H9 (cell line): ENCODE measurements around the gene AFF2. TPM values are rescaled to one million over a fixed set of nuclear protein-coding genes. Genes with fewer than 3 reads are reported as not detected.

ENCODE experiments used
- DNase-seq: peaks from one replicate; pipeline ENCODE4 v3.0.0-alpha.2; 2017
- H2AFZ ChIP-seq: one replicate; pipeline ENCODE4 v1.6.1; 2013; ENCODE audit warnings: mild to moderate bottlenecking, low read length, control low read depth, moderate library complexity
- H2AK5ac ChIP-seq: 2 replicates; pipeline ENCODE4 v1.6.1; 2013; ENCODE audit warnings: low read length, control low read depth, mixed read lengths; ENCODE audit not compliant: insufficient read length
- H2BK120ac ChIP-seq: one replicate; pipeline ENCODE4 v1.6.1; 2013; ENCODE audit warnings: low read depth, mild to moderate bottlenecking, low read length, control low read depth, inconsistent platforms; ENCODE audit not compliant: poor library complexity, severe bottlenecking
- H2BK12ac ChIP-seq: 2 replicates; pipeline ENCODE4 v1.6.1; 2013; ENCODE audit warnings: low read length, control low read depth, mixed read lengths, low read depth; ENCODE audit not compliant: insufficient read length
- H2BK15ac ChIP-seq: 2 replicates; pipeline ENCODE4 v1.6.1; 2013; ENCODE audit warnings: low read depth, low read length, control low read depth
- H2BK20ac ChIP-seq: one replicate; pipeline ENCODE4 v1.6.1; 2013; ENCODE audit warnings: low read depth, mild to moderate bottlenecking, low read length, control low read depth, inconsistent platforms; ENCODE audit not compliant: poor library complexity, severe bottlenecking
- H2BK5ac ChIP-seq: 2 replicates; pipeline ENCODE4 v1.6.1; 2013; ENCODE audit warnings: low read length, control low read depth, mixed read lengths; ENCODE audit not compliant: insufficient read length
- H3K14ac ChIP-seq: 2 replicates; pipeline ENCODE4 v1.6.1; 2013; ENCODE audit warnings: low read length, control low read depth; ENCODE audit not compliant: insufficient read depth
- H3K18ac ChIP-seq: 2 replicates; pipeline ENCODE4 v1.6.1; 2013; ENCODE audit warnings: low read depth, mild to moderate bottlenecking, mixed read lengths, low read length, control low read depth; ENCODE audit not compliant: insufficient read length
- H3K23ac ChIP-seq: 2 replicates; pipeline ENCODE4 v1.6.1; 2013; ENCODE audit warnings: low read length, control low read depth, mixed read lengths, low read depth; ENCODE audit not compliant: insufficient read length
- H3K23me2 ChIP-seq: 2 replicates; pipeline ENCODE4 v1.6.1; 2013; ENCODE audit warnings: low read depth, mild to moderate bottlenecking, mixed read lengths, low read length, control low read depth; ENCODE audit not compliant: insufficient read length, poor library complexity, severe bottlenecking
- H3K27ac ChIP-seq: 2 replicates; pipeline ENCODE4 v1.5.1; 2013; ENCODE audit warnings: low read length, control low read depth, mixed read lengths, low read depth; ENCODE audit not compliant: insufficient read length
- H3K27me3 ChIP-seq: 2 replicates; pipeline ENCODE4 v1.6.1; 2013; ENCODE audit warnings: low read length, control low read depth, inconsistent platforms; ENCODE audit not compliant: insufficient read depth
- H3K4ac ChIP-seq: 2 replicates; pipeline ENCODE4 v1.6.1; 2013; ENCODE audit warnings: low read depth, mild to moderate bottlenecking, control low read depth, inconsistent platforms, low read length, moderate library complexity
- H3K4me1 ChIP-seq: 2 replicates; pipeline ENCODE4 v1.6.1; 2013; ENCODE audit warnings: low read length, control low read depth, inconsistent platforms; ENCODE audit not compliant: insufficient read depth
- H3K4me2 ChIP-seq: 2 replicates; pipeline ENCODE4 v1.6.1; 2013; ENCODE audit warnings: low read length, control low read depth, mixed read lengths; ENCODE audit not compliant: insufficient read length, insufficient read depth
- H3K56ac ChIP-seq: 2 replicates; pipeline ENCODE4 v1.6.1; 2013; ENCODE audit warnings: low read depth, mild to moderate bottlenecking, mixed read lengths, low read length, control low read depth; ENCODE audit not compliant: insufficient read length
- H3K79me1 ChIP-seq: 2 replicates; pipeline ENCODE4 v1.6.1; 2013; ENCODE audit warnings: low read depth, mild to moderate bottlenecking, moderate library complexity, low read length, control low read depth, inconsistent platforms; ENCODE audit not compliant: insufficient read depth, poor library complexity, severe bottlenecking
- H3K79me2 ChIP-seq: 2 replicates; pipeline ENCODE4 v1.6.1; 2013; ENCODE audit warnings: low read length, control low read depth, inconsistent platforms; ENCODE audit not compliant: insufficient read depth
- H3K9ac ChIP-seq: 2 replicates; pipeline ENCODE4 v1.6.1; 2013; ENCODE audit warnings: low read length, control low read depth, mixed read lengths; ENCODE audit not compliant: insufficient read length; ENCODE audit errors: extremely low read depth
- H3K9me3 ChIP-seq: one replicate; pipeline ENCODE4 v1.6.1; 2013; ENCODE audit warnings: low read depth, low read length, inconsistent platforms; ENCODE audit not compliant: control insufficient read depth
- H3T11ph ChIP-seq: one replicate; pipeline ENCODE4 v1.6.1; 2013; ENCODE audit warnings: mild to moderate bottlenecking, low read length, control low read depth, inconsistent platforms
- H4K20me1 ChIP-seq: one replicate; pipeline ENCODE4 v1.6.1; 2013; ENCODE audit not compliant: control insufficient read depth, insufficient read length, insufficient read depth
- H4K5ac ChIP-seq: 2 replicates; pipeline ENCODE4 v1.6.1; 2013; ENCODE audit warnings: low read depth, mild to moderate bottlenecking, mixed read lengths, low read length, control low read depth; ENCODE audit not compliant: insufficient read length
- H4K8ac ChIP-seq: replicated peaks from 2 replicates; pipeline ENCODE4 v1.6.1; 2013; ENCODE audit warnings: low read length, control low read depth, mixed read lengths, low read depth; ENCODE audit not compliant: insufficient read length
- H4K91ac ChIP-seq: 2 replicates; pipeline ENCODE4 v1.6.1; 2013; ENCODE audit warnings: low read depth, mild to moderate bottlenecking, moderate library complexity, mixed read lengths, low read length, control low read depth; ENCODE audit not compliant: insufficient read length
- H3K27ac Mint-ChIP-seq, 3 experiments: 2 replicates in 2 of 3; 3 replicates in 1 of 3; pipeline ENCODE4 v1.8.0; 2020 to 2021; ENCODE audit warnings: mixed read lengths in 3 of 3, mild to moderate bottlenecking in 1 of 3, moderate library complexity in 1 of 3
- H3K27me3 Mint-ChIP-seq: 2 replicates; pipeline ENCODE4 v1.8.0; 2021; ENCODE audit warnings: low read depth, mild to moderate bottlenecking, moderate library complexity, mixed read lengths
- H3K36me3 Mint-ChIP-seq, 3 experiments: 2 replicates in 2 of 3; 3 replicates in 1 of 3; pipeline ENCODE4 v1.8.0; 2020 to 2021; ENCODE audit warnings: low read depth in 3 of 3, mixed read lengths in 3 of 3; ENCODE audit not compliant: insufficient read depth in 1 of 3
- H3K4me1 Mint-ChIP-seq, 2 experiments: 2 replicates each; pipeline ENCODE4 v1.8.0; 2020; ENCODE audit warnings: mixed read lengths in 2 of 2
- H3K4me3 Mint-ChIP-seq, 2 experiments: 2 replicates in 1 of 2; 3 replicates in 1 of 2; pipeline ENCODE4 v1.8.0; 2020 to 2021; ENCODE audit warnings: mild to moderate bottlenecking in 2 of 2, mixed read lengths in 2 of 2, moderate library complexity in 1 of 2
- H3K9me3 Mint-ChIP-seq, 2 experiments: 2 replicates in 1 of 2; 3 replicates in 1 of 2; pipeline ENCODE4 v1.8.0; 2020; ENCODE audit warnings: mild to moderate bottlenecking in 2 of 2, mixed read lengths in 2 of 2, moderate library complexity in 1 of 2
- WGBS: extraction: QIAGEN DNeasy Blood & Tissue Kit; methylation state at CpG from one replicate; pipeline ENCODE4 v1.1.7; 2013; ENCODE audit warnings: missing lambda C conversion rate, low lambda C conversion rate, mixed read lengths; ENCODE audit not compliant: insufficient read length; ENCODE audit errors: extremely low coverage; 5-methylcytosine and 5-hydroxymethylcytosine counted together
- total RNA-seq: library from RNA; stranded (reverse); gene quantifications from 2 replicates; pipeline ENCODE4 v1.2.1, GENCODE V29; 2021
- TF ChIP-seq, protein P1 (sequence below): fragments of 200-600 bp; sonication (generic); conservative IDR thresholded peaks from 3 replicates; pipeline ENCODE4 v1.8.0; 2021; ENCODE audit warnings: antibody characterized with exemption, mild to moderate bottlenecking

AFF2 gene
- total RNA-seq, 1 experiment from 2014 or later, result 14.6 TPM

DNA sequence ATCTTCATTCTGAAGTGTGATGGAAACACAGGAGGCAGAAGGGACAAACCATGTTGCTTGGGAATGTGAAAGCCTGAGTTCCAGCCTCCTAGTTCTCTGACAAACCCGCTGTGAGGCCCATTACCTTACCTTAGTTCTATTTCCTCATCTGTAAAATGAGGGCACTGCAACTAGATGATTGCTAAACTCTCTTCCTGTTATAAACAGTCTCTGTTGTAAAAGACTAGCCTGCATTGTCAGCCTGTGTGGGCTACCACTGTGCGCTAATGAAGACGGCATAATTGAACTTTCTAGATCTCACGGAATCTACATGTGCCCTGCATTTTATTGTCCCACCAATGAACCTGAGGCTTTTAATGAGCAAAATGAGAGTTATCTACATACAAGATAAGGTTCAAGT, 147.2 kb downstream of the AFF2 start:
- Histone ChIP-seq H2BK5ac (no peak overlapping the region), H3K4ac (no peak overlapping the region), H2BK12ac (no peak overlapping the region), H2BK15ac (no peak overlapping the region), H2AFZ (no peak overlapping the region), H3T11ph (no peak overlapping the region), H3K79me2 (no peaks in the 10 kb centered on the region), H3K9me3 (peaks cover 18% of the 10 kb centered on the region), H3K4me1 (no peaks in the 10 kb centered on the region; the same call in 1 of the 2 replicates), H3K18ac (no peak overlapping the region), H4K5ac (no peak overlapping the region), H3K23me2 (no peaks in the 10 kb centered on the region), H3K27me3 (no peaks in the 10 kb centered on the region), H4K8ac (no peak overlapping the region), H3K56ac (no peak overlapping the region), H3K14ac (no peak overlapping the region), H3K4me2 (no peak overlapping the region), H4K91ac (no peak overlapping the region), H3K23ac (no peak overlapping the region), H2AK5ac (no peak overlapping the region), H2BK20ac (no peak overlapping the region), H3K79me1 (no peaks in the 10 kb centered on the region), H4K20me1 (no peaks in the 10 kb centered on the region), H2BK120ac (no peak overlapping the region), H3K9ac (no peak overlapping the region), H3K27ac (no peak overlapping the region)
- no CpG with 5 or more reads among the region's 4 CpGs for WGBS
- TF ChIP-seq, protein P1, sequence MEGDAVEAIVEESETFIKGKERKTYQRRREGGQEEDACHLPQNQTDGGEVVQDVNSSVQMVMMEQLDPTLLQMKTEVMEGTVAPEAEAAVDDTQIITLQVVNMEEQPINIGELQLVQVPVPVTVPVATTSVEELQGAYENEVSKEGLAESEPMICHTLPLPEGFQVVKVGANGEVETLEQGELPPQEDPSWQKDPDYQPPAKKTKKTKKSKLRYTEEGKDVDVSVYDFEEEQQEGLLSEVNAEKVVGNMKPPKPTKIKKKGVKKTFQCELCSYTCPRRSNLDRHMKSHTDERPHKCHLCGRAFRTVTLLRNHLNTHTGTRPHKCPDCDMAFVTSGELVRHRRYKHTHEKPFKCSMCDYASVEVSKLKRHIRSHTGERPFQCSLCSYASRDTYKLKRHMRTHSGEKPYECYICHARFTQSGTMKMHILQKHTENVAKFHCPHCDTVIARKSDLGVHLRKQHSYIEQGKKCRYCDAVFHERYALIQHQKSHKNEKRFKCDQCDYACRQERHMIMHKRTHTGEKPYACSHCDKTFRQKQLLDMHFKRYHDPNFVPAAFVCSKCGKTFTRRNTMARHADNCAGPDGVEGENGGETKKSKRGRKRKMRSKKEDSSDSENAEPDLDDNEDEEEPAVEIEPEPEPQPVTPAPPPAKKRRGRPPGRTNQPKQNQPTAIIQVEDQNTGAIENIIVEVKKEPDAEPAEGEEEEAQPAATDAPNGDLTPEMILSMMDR, result no peak
- DNase-seq, result no peak
- H3K4me3 Mint-ChIP-seq, result no peak overlapping the region
- peaks cover 46 to 61% of the 10 kb centered on the region in 2 experiments for H3K9me3 Mint-ChIP-seq
- no peak overlapping the region for H3K27ac Mint-ChIP-seq
- H3K27me3 Mint-ChIP-seq, result no peaks in the 10 kb centered on the region
- no peaks in the 10 kb centered on the region; a peak in 2 of 7 replicates for H3K36me3 Mint-ChIP-seq
- peaks cover 8 to 9% of the 10 kb centered on the region in 2 experiments for H3K4me1 Mint-ChIP-seq
